ENCODE measurements around the gene TMC4. TPM values are rescaled to one million over a fixed set of nuclear protein-coding genes. Genes with fewer than 3 reads are reported as not detected.
"Not testable (repeated sequence)": the region's sequence is repeated elsewhere in the genome, so short reads cannot be mapped to it uniquely, and the experiment has no call there.

TMC4 gene
- total RNA-seq, 1 donor from 2014 or later, result not detected

DNA sequence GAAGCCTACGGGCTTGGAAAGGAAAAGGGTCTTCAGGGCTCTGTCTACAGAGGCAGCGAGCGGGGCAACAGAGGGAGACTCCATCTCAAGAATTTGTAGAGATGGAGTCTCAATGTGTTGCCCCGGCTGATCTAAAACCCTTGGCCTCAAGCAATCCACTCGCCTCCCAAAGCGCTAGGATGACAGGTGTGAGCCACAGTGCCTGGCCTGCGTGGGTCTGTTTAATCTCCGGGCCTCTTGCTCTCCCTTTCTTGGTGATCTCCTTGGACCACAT is 35.8 kb upstream of the TMC4 start:
- TF ChIP-seq, protein P1, sequence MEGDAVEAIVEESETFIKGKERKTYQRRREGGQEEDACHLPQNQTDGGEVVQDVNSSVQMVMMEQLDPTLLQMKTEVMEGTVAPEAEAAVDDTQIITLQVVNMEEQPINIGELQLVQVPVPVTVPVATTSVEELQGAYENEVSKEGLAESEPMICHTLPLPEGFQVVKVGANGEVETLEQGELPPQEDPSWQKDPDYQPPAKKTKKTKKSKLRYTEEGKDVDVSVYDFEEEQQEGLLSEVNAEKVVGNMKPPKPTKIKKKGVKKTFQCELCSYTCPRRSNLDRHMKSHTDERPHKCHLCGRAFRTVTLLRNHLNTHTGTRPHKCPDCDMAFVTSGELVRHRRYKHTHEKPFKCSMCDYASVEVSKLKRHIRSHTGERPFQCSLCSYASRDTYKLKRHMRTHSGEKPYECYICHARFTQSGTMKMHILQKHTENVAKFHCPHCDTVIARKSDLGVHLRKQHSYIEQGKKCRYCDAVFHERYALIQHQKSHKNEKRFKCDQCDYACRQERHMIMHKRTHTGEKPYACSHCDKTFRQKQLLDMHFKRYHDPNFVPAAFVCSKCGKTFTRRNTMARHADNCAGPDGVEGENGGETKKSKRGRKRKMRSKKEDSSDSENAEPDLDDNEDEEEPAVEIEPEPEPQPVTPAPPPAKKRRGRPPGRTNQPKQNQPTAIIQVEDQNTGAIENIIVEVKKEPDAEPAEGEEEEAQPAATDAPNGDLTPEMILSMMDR (IDR thresholded peaks at IDR 0.05; ENCODE audit: partially characterized antibody, unreplicated experiment), result no peak
- H3K9me3 Mint-ChIP-seq (ENCODE audit: unreplicated experiment), result peaks cover 9% of the 10 kb centered on the region
- peaks cover 6% of the 10 kb centered on the region for H3K27me3 Mint-ChIP-seq (ENCODE audit: unreplicated experiment)
- peak overlapping the region; percentile 49 for H3K4me3 Mint-ChIP-seq (ENCODE audit: unreplicated experiment)
- peak overlapping the region; percentile 90 for H3K27ac Mint-ChIP-seq (ENCODE audit: unreplicated experiment)
- peaks cover 19% of the 10 kb centered on the region for H3K4me1 Mint-ChIP-seq (ENCODE audit: low read depth, unreplicated experiment)
- no peak for DNase-seq
- peaks cover 14% of the 10 kb centered on the region for H3K36me3 Mint-ChIP-seq (ENCODE audit: unreplicated experiment)

DNA sequence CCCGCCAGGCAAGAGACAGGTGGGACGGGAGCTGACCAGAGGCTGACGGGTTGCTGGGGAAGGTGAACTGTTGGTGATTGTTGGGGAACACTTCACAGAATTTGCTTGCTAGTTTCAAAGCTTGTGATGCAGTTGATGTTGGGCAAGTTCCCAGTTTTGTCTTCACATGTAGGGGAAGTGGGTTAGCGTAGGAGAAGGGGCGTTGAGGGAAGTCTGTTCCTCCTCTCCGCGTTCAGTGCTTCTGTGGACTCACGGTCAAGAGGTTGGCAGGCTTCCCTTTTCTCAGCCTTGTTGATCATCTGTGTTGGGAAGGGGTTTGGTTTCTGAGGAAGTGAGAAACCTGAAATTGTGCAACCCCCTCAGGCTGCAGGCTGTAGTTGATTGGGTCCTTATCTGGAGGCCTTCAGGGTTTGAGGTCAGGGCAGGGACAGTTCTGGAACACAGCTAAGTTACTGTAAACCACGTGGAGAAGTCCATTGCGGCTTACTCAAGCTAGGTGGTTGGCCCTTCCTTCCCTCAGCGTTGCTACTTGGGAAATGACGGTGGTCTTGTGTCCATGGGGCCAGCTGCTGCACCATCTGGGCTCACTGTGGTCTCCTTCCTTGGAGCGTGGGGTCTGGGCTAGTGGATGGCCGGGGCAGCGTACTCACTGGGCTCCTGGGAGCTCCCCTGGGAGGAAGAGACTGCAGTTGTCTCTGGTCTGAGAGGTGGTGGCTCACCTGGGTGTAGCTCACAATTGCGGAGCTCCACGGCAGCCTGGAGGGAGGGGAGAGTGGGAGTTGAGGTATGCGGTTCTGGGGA is 35.2 kb upstream of the TMC4 start:
- Mint-ChIP-seq H3K27me3 (ENCODE audit: unreplicated experiment) (peaks cover 6% of the 10 kb centered on the region), H3K4me3 (ENCODE audit: unreplicated experiment) (peak overlapping the region; percentile 49), H3K4me1 (ENCODE audit: low read depth, unreplicated experiment) (peaks cover 20% of the 10 kb centered on the region), H3K9me3 (ENCODE audit: unreplicated experiment) (peaks cover 9% of the 10 kb centered on the region), H3K27ac (ENCODE audit: unreplicated experiment) (peak overlapping the region; percentile 90), H3K36me3 (ENCODE audit: unreplicated experiment) (peaks cover 14% of the 10 kb centered on the region)
- TF ChIP-seq, protein P1 (IDR thresholded peaks at IDR 0.05; ENCODE audit: partially characterized antibody, unreplicated experiment), result no peak
- DNase-seq, result no peak

DNA sequence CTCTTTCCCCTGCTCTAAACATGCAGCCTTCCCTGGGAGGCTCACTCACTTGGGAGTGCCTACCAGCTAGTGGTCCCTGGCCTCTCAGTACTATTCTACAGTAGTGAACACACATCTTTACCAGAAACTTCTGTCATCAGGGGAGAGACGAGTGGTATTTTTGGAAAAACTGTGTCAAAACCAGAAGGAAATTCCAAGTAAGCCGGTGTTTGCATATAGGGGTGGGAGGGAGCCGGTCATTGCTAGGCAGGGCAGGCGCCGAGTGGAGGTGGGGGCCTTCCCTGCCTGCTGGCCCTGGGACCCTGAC is 34.7 kb upstream of the TMC4 start:
- no peak overlapping the region for H3K4me3 Mint-ChIP-seq (ENCODE audit: unreplicated experiment)

DNA sequence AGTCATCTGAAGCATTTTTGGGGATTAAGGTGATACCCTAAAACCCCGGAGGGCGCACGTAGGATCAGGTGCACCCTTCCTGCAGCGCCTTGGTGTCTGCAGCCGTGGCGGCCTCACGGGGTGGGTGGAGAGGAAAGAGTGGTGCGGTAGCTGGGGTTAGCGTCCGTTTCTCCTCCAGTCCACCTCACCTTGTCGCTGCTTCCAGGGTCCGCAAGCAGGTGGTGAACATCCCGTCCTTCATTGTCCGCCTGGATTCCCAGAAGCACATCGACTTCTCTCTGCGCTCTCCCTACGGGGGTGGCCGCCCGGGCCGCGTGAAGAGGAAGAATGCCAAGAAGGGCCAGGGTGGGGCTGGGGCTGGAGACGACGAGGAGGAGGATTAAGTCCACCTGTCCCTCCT is 34.2 kb upstream of the TMC4 start:
- H3K27me3 Mint-ChIP-seq (ENCODE audit: unreplicated experiment), result not testable (repeated sequence)

More for the DNA sequence above, 34.7 kb upstream of the TMC4 start:
- no peak for DNase-seq
- TF ChIP-seq, protein P1 (IDR thresholded peaks at IDR 0.05; ENCODE audit: partially characterized antibody, unreplicated experiment), result no peak
- Mint-ChIP-seq H3K4me1 (ENCODE audit: low read depth, unreplicated experiment) (peaks cover 25% of the 10 kb centered on the region), H3K36me3 (ENCODE audit: unreplicated experiment) (peaks cover 14% of the 10 kb centered on the region), H3K27me3 (ENCODE audit: unreplicated experiment) (peaks cover 5% of the 10 kb centered on the region), H3K27ac (ENCODE audit: unreplicated experiment) (peak overlapping the region; percentile 24), H3K9me3 (ENCODE audit: unreplicated experiment) (peaks cover 8% of the 10 kb centered on the region)

DNA sequence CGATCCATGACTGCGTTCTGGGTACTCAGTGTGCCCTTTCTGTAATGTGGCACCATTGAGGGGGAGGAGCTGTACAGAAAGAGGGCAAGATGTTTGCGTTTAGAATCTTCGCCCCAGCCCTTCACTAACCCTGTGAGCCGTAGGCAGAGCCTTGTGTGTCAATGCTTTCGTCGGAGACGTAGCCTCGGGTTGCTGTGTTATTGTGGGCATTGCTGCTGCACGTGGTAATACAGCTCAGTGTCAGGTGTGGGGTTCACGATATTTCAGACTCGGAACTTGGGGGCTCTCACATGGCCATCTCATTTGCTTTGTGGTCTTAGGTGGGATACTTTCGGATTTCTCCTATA is 33.8 kb upstream of the TMC4 start:
- peaks cover 29% of the 10 kb centered on the region for H3K4me1 Mint-ChIP-seq (ENCODE audit: low read depth, unreplicated experiment)
- H3K27me3 Mint-ChIP-seq (ENCODE audit: unreplicated experiment), result peaks cover 4% of the 10 kb centered on the region
- DNase-seq, result no peak
- TF ChIP-seq, protein P1 (IDR thresholded peaks at IDR 0.05; ENCODE audit: partially characterized antibody, unreplicated experiment), result no peak
- no peak overlapping the region for H3K4me3 Mint-ChIP-seq (ENCODE audit: unreplicated experiment)
- H3K27ac Mint-ChIP-seq (ENCODE audit: unreplicated experiment), result no peak overlapping the region
- peaks cover 14% of the 10 kb centered on the region for H3K36me3 Mint-ChIP-seq (ENCODE audit: unreplicated experiment)
- peaks cover 7% of the 10 kb centered on the region for H3K9me3 Mint-ChIP-seq (ENCODE audit: unreplicated experiment)

More for the DNA sequence above, 34.2 kb upstream of the TMC4 start:
- Mint-ChIP-seq H3K27ac (ENCODE audit: unreplicated experiment) (peak overlapping the region; percentile 24), H3K36me3 (ENCODE audit: unreplicated experiment) (peaks cover 14% of the 10 kb centered on the region), H3K4me1 (ENCODE audit: low read depth, unreplicated experiment) (peaks cover 29% of the 10 kb centered on the region)
- not testable (repeated sequence) for H3K4me3 Mint-ChIP-seq (ENCODE audit: unreplicated experiment); H3K9me3 Mint-ChIP-seq (ENCODE audit: unreplicated experiment); DNase-seq

Measured in glutamatergic neuron (in vitro differentiated cells).